Measurements from ENCODE around the gene ATXN1. TPM values are rescaled to one million over a fixed set of nuclear protein-coding genes. Genes with fewer than 3 reads are reported as not detected.

Gene ATXN1
- total and polyA plus RNA-seq, 3 donors from 2014 or later, result 12.8 to 84.1 (median 64.3) TPM

DNA sequence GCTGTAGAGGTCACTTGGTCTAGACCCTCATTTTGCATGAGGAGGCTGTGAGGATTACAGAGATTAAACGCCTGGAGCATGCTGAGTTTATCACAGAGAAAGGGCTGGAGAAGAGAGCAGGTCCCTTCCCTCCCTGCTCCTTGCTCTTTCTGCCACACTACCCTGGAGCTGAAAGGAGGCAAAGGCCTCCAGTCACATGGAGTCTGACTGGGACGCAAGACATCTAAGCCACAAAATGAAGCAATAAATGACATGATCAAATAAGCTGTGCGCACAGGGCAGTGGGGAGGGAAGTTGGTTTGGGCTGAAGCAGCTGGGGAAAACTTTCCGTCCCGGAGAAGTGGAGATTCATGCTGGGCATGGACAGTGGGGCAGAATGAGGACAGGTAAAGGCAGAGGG lies 33.3 kb downstream of the ATXN1 start:
- TF ChIP-seq, protein P1, sequence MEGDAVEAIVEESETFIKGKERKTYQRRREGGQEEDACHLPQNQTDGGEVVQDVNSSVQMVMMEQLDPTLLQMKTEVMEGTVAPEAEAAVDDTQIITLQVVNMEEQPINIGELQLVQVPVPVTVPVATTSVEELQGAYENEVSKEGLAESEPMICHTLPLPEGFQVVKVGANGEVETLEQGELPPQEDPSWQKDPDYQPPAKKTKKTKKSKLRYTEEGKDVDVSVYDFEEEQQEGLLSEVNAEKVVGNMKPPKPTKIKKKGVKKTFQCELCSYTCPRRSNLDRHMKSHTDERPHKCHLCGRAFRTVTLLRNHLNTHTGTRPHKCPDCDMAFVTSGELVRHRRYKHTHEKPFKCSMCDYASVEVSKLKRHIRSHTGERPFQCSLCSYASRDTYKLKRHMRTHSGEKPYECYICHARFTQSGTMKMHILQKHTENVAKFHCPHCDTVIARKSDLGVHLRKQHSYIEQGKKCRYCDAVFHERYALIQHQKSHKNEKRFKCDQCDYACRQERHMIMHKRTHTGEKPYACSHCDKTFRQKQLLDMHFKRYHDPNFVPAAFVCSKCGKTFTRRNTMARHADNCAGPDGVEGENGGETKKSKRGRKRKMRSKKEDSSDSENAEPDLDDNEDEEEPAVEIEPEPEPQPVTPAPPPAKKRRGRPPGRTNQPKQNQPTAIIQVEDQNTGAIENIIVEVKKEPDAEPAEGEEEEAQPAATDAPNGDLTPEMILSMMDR (IDR thresholded peaks at IDR 0.05), result no peak
- TF ChIP-seq POLR2A (IDR thresholded peaks at IDR 0.05), result no peak
- H3K36me3 ChIP-seq (ENCODE audit: low read depth, missing control alignments), result no peaks in the 10 kb centered on the region
- DNase-seq, result no peak
- H3K4me1 ChIP-seq, result peaks cover 37% of the 10 kb centered on the region
- H3K27ac ChIP-seq, result no peak overlapping the region
- no peaks in the 10 kb centered on the region for H3K27me3 ChIP-seq
- H3K4me3 ChIP-seq, result no peak overlapping the region
- intact Hi-C loops (cut with DNase I; ENCODE audit: low total_unique reads), result no loop called here
- H3K9me3 ChIP-seq, result no peaks in the 10 kb centered on the region
- 83 to 90% methylated on average over 5 of the region's 5 CpGs for WGBS, 2 donors

DNA sequence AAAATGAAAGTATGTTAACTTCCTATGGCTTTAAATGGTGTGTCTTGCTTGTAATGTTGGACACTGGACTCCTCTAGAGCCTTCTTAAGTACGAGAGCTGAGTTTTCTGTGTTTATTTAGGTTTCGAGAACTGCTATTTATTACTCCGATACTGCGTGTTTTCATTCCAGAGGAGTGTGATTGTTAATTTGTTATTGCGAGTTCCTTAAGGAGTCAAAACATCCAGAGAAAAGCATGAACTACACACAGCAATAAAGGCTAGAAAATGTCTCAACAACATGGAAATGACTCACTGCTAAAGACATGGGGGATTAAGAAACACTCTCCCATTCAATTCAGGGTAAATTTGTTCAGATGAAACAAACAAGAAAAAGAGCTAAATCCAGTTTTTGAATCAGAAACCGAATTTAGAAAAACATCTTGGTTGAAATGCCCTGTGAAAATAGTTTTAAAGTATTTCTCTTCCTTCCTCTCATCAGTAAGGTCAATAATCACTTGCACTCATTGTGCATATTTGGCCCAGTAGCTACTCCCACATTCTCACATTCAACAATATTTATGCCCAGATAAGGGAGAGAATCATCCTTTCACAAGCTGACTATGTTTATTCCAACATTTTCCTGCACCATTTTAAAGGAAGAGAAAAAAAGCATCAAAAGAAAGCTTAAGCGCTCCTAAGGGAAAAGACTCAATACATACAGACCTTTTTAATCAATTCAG lies 36.0 kb downstream of the ATXN1 start:
- Histone ChIP-seq H3K27me3 (no peaks in the 10 kb centered on the region), H3K4me3 (no peak overlapping the region), H3K36me3 (ENCODE audit: low read depth, missing control alignments) (no peaks in the 10 kb centered on the region), H3K4me1 (peaks cover 37% of the 10 kb centered on the region), H3K9me3 (no peaks in the 10 kb centered on the region), H3K27ac (peak overlapping the region; percentile 57 to 74)
- no peak for TF ChIP-seq POLR2A (IDR thresholded peaks at IDR 0.05)
- TF ChIP-seq, protein P1 (IDR thresholded peaks at IDR 0.05), result no peak
- intact Hi-C loops (cut with DNase I; ENCODE audit: low total_unique reads), result no loop called here
- no peak for DNase-seq
- 33 to 40% methylated on average over 7 of the region's 7 CpGs for WGBS, 2 donors

DNA sequence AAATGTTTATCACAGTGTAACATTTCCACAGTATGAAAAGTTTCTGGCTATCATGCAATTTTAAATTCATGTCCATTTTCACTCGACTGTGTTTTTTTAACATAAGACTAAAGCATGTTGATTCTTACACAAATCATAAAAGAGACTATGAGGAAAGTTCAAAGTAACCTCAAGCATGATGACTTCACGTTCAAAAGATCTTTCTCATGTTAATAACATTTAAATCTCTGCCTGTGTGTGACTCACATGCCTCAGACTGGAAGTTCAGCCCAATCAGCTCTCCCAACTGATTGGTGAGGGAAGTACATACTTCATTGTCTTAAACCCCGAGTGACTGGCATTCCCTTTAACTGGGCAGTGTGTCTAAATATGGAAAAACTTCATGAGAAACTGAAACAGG lies 37.4 kb downstream of the ATXN1 start:
- Histone ChIP-seq H3K9me3 (no peaks in the 10 kb centered on the region), H3K27me3 (no peaks in the 10 kb centered on the region), H3K36me3 (ENCODE audit: low read depth, missing control alignments) (no peaks in the 10 kb centered on the region), H3K4me3 (no peak overlapping the region), H3K27ac (peak overlapping the region in 1 of 2 donors; percentile 74), H3K4me1 (peaks cover 37% of the 10 kb centered on the region)
- no peak for TF ChIP-seq POLR2A (IDR thresholded peaks at IDR 0.05)
- TF ChIP-seq, protein P1 (IDR thresholded peaks at IDR 0.05), result no peak
- no peak for DNase-seq
- 41 to 43% methylated on average over 3 of the region's 3 CpGs for WGBS, 2 donors
- intact Hi-C loops (cut with DNase I; ENCODE audit: low total_unique reads), result no loop called here

DNA sequence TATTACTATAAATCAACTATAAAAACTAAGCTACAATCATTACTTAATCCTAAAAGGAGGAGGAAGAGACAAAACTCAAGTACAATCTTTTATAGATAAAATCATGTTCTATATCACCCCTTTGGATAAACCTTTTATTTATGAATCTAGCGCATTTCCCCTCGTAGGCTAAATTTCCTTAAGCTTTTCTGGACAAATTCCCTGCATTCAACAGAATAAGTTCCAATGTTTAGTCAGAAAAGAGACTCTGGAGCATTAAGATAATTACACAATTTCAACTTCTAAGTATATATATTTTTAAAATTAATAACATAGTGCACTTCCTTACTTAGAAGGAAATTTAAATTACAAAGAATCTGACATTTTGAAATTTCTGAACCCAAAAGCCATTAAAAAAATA lies 37.9 kb downstream of the ATXN1 start:
- Histone ChIP-seq H3K36me3 (ENCODE audit: low read depth, missing control alignments) (no peaks in the 10 kb centered on the region), H3K4me3 (no peak overlapping the region), H3K4me1 (peaks cover 37% of the 10 kb centered on the region), H3K27me3 (no peaks in the 10 kb centered on the region), H3K27ac (peak overlapping the region in 1 of 2 donors; percentile 74), H3K9me3 (no peaks in the 10 kb centered on the region)
- WGBS, 2 donors, result 82 to 93% methylated on average over 2 of the region's 2 CpGs
- TF ChIP-seq, protein P1 (IDR thresholded peaks at IDR 0.05), result no peak
- TF ChIP-seq POLR2A (IDR thresholded peaks at IDR 0.05), result no peak
- no peak for DNase-seq
- intact Hi-C loops (cut with DNase I; ENCODE audit: low total_unique reads), result no loop called here

DNA sequence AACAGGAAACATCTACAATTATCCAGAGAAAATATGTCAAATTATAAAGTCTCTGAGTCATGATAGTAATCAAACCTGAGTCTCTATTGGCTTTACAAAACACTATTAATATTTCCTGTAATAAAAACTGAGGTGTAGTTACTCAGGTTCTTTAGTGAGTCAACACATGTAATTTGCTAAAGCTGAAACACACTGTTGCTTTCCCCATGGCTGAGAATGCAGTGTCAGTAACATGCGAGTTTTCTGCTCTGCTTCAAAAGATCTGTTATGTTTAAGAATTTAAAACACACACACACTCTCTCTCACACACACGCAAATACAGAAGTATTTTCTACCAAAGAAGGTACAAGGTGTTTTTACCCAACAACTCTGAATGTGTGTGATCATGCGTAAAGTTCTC lies 38.6 kb downstream of the ATXN1 start:
- Histone ChIP-seq H3K9me3 (no peaks in the 10 kb centered on the region), H3K27me3 (no peaks in the 10 kb centered on the region), H3K27ac (no peak overlapping the region), H3K4me3 (no peak overlapping the region), H3K36me3 (ENCODE audit: low read depth, missing control alignments) (no peaks in the 10 kb centered on the region), H3K4me1 (peaks cover 37% of the 10 kb centered on the region)
- intact Hi-C loops (cut with DNase I; ENCODE audit: low total_unique reads), result no loop called here
- no peak for DNase-seq
- 78 to 89% methylated on average over 3 of the region's 3 CpGs for WGBS, 2 donors
- TF ChIP-seq, protein P1 (IDR thresholded peaks at IDR 0.05), result no peak
- no peak for TF ChIP-seq POLR2A (IDR thresholded peaks at IDR 0.05)

Measured in testis (tissue), 3 donors.